Transverse colon (tissue), 4 donors: ENCODE results near the gene PNKP. TPM values are rescaled to one million over a fixed set of nuclear protein-coding genes. Genes with fewer than 3 reads are reported as not detected.

Experiments used
- small RNA-seq, 4 donors: library from RNA; depleted of rRNA; stranded (forward); fragments of <200 nt; gene quantifications; one replicate each; pipeline ENCODE3, GENCODE V24; 2016
- total RNA-seq, 4 donors: library from RNA; depleted of rRNA; stranded (reverse); fragments of >200 nt; gene quantifications; one replicate each; pipeline ENCODE4 v1.1.0, GENCODE V29; 2016

PNKP gene
- total RNA-seq, 4 donors from 2014 or later, result 60.8 to 128 (median 99.6) TPM

Small RNA genes lying within 50 kb of the gene (small RNA-seq; reads per million reads assigned to genes)
- 0 to 0.18 (median 0.13) reads per million in 4 donors for gene MIR4749

Other genes with a start within 250 kb of the PNKP start
- 10 to 100 TPM; 31.8 to 97.6 (median 58.2) TPM for gene RRAS, start 227.4 kb downstream of the PNKP start, total RNA-seq
- 100 to 1,000 TPM in 1 of 4 donors, 10 to 100 TPM in 3; 20.2 to 118 (median 32.7) TPM for gene SCAF1, start 225.4 kb downstream of the PNKP start, total RNA-seq
- 100 to 1,000 TPM in 2 of 4 donors, 10 to 100 TPM in 2; 73.0 to 164 (median 104) TPM for gene IRF3, start 201.7 kb downstream of the PNKP start, total RNA-seq
- 10 to 100 TPM in 1 of 4 donors, 1 to 10 TPM in 3; 5.4 to 10.2 (median 6.9) TPM for gene BCL2L12, start 201.6 kb downstream of the PNKP start, total RNA-seq
- 100 to 1,000 TPM in 1 of 4 donors, 10 to 100 TPM in 3; 45.6 to 116 (median 70.3) TPM for gene PRMT1, start 190.3 kb downstream of the PNKP start, total RNA-seq
- under 1 TPM in 2 of 4 donors, not detected in 2; 0.41 to 0.95 TPM for gene ADM5, start 178.0 kb downstream of the PNKP start, total RNA-seq
- 10 to 100 TPM in 1 of 4 donors, 1 to 10 TPM in 3; 1.5 to 10.9 (median 2.2) TPM for gene CPT1C, start 176.5 kb downstream of the PNKP start, total RNA-seq
- gene TSKS, start 104.3 kb downstream of the PNKP start, total RNA-seq, result 10 to 100 TPM in 1 of 4 donors, under 1 TPM in 2, not detected in 1; 0.32 to 12.7 (median 0.82) TPM
- gene AP2A1, start 100.6 kb downstream of the PNKP start, total RNA-seq, result 100 to 1,000 TPM in 2 of 4 donors, 10 to 100 TPM in 2; 71.1 to 125 (median 93.0) TPM
- 10 to 100 TPM; 10.2 to 20.1 (median 13.1) TPM for gene FUZ, start 54.3 kb downstream of the PNKP start, total RNA-seq
- gene MED25, start 49.3 kb downstream of the PNKP start, total RNA-seq, result 10 to 100 TPM; 26.9 to 46.6 (median 38.7) TPM
- gene PTOV1, start 16.4 kb downstream of the PNKP start, total RNA-seq, result 100 to 1,000 TPM in 1 of 4 donors, 10 to 100 TPM in 3; 62.3 to 203 (median 66.8) TPM
- gene AKT1S1, start 9.8 kb upstream of the PNKP start, total RNA-seq, result 10 to 100 TPM; 15.3 to 29.7 (median 22.7) TPM
- gene TBC1D17, start 10.1 kb upstream of the PNKP start, total RNA-seq, result 10 to 100 TPM; 26.4 to 80.8 (median 47.9) TPM
- 1 to 10 TPM in 1 of 4 donors, not detected in 3; 2.1 TPM for gene IL4I1, start 29.3 kb upstream of the PNKP start, total RNA-seq
- gene ATF5, start 61.6 kb upstream of the PNKP start, total RNA-seq, result 10 to 100 TPM in 1 of 4 donors, 1 to 10 TPM in 3; 2.6 to 10.5 (median 5.4) TPM
- 100 to 1,000 TPM in 1 of 4 donors, 10 to 100 TPM in 3; 30.3 to 136 (median 32.6) TPM for gene NUP62, start 61.9 kb upstream of the PNKP start, total RNA-seq
- gene SIGLEC11, start 93.6 kb upstream of the PNKP start, total RNA-seq, result 1 to 10 TPM in 2 of 4 donors, not detected in 2; 1.2 to 3.2 TPM
- gene VRK3, start 157.8 kb upstream of the PNKP start, total RNA-seq, result 10 to 100 TPM; 26.3 to 67.7 (median 50.0) TPM
- 10 to 100 TPM in 2 of 4 donors, 1 to 10 TPM in 1, under 1 TPM in 1; 1.00 to 60.2 (median 7.9) TPM for gene ZNF473, start 158.4 kb upstream of the PNKP start, total RNA-seq